Neural cell (in vitro differentiated cells): ENCODE measurements around the gene C22orf15. TPM values are rescaled to one million over a fixed set of nuclear protein-coding genes. Genes with fewer than 3 reads are reported as not detected.

Experiments used
- H2AFZ ChIP-seq: fragments of 200-600, 300-800 bp; sonication (generic), shearing (Covaris generic); 2 replicates; pipeline ENCODE4 v1.6.0; 2014; ENCODE audit warnings: low read depth, mild to moderate bottlenecking, antibody characterized with exemption, low read length, moderate library complexity
- H3F3A ChIP-seq: fragments of 200-600 bp; shearing (Covaris generic); 2 replicates; pipeline ENCODE4 v1.6.1; 2016; ENCODE audit warnings: mild to moderate bottlenecking, moderate library complexity, mixed read lengths, antibody characterized with exemption, low read length; ENCODE audit not compliant: insufficient read depth, poor library complexity, severe bottlenecking
- H3K27ac ChIP-seq: fragments of 200-600, 300-800 bp; sonication (generic), shearing (Covaris generic); 2 replicates; pipeline ENCODE4 v1.5.1; 2014; ENCODE audit warnings: mild to moderate bottlenecking, low read length, moderate library complexity
- H3K27me3 ChIP-seq: fragments of 300-800, 200-600 bp; sonication (generic), shearing (Covaris generic); 2 replicates; pipeline ENCODE4 v1.6.0; 2014; ENCODE audit warnings: mild to moderate bottlenecking, low read depth, low read length, moderate library complexity; ENCODE audit not compliant: insufficient read depth
- H3K36me3 ChIP-seq: fragments of 300-800, 200-600 bp; sonication (generic), shearing (Covaris generic); 2 replicates; pipeline ENCODE4 v1.5.1; 2014; ENCODE audit warnings: mild to moderate bottlenecking, antibody characterized with exemption, low read length, moderate library complexity; ENCODE audit not compliant: insufficient read depth
- H3K4me2 ChIP-seq: fragments of 300-800, 200-600 bp; sonication (generic), shearing (Covaris generic); 2 replicates; pipeline ENCODE4 v1.6.0; 2014; ENCODE audit warnings: mild to moderate bottlenecking, low read length
- H3K4me3 ChIP-seq: fragments of 300-800, 200-600 bp; sonication (generic), shearing (Covaris generic); 2 replicates; pipeline ENCODE4 v1.5.1; 2014; ENCODE audit warnings: mild to moderate bottlenecking, low read length, moderate library complexity
- H3K79me2 ChIP-seq: fragments of 200-600 bp; shearing (Covaris generic); replicated peaks from 2 replicates; pipeline ENCODE4 v1.6.0; 2014; ENCODE audit warnings: mild to moderate bottlenecking, low read length, moderate library complexity; ENCODE audit not compliant: insufficient read depth
- H3K9ac ChIP-seq: fragments of 300-800, 200-600 bp; sonication (generic), shearing (Covaris generic); 2 replicates; pipeline ENCODE4 v1.6.1; 2016; ENCODE audit warnings: mild to moderate bottlenecking, low read length, mixed read lengths
- H3K9me2 ChIP-seq: fragments of 200-600 bp; shearing (Covaris generic); 2 replicates; pipeline ENCODE4 v1.6.1; 2016; ENCODE audit warnings: mild to moderate bottlenecking, low read length, mixed read lengths; ENCODE audit not compliant: insufficient read depth
- H3K9me3 ChIP-seq: fragments of 200-600, 300-800 bp; sonication (generic), shearing (Covaris generic); 2 replicates; pipeline ENCODE4 v1.6.1; 2016; ENCODE audit warnings: mild to moderate bottlenecking, mixed run types, low read length, moderate library complexity, mixed read lengths
- H4K20me1 ChIP-seq: fragments of 200-600 bp; shearing (Covaris generic); 2 replicates; pipeline ENCODE4 v1.6.1; 2016; ENCODE audit warnings: mild to moderate bottlenecking, mixed run types; ENCODE audit not compliant: insufficient read depth
- EP300 ChIP-seq: fragments of 450-650 bp; conservative IDR thresholded peaks from 2 replicates; pipeline ENCODE4 v1.6.1; 2014; ENCODE audit warnings: antibody characterized with exemption, mild to moderate bottlenecking, moderate library complexity; ENCODE audit not compliant: poor library complexity, severe bottlenecking
- EZH2 ChIP-seq: fragments of 200-600, 300-800 bp; shearing (Covaris generic), sonication (generic); IDR thresholded peaks from 2 replicates; pipeline ENCODE4 v1.6.1; 2014; ENCODE audit warnings: antibody characterized with exemption, low read length, borderline replicate concordance, mild to moderate bottlenecking; ENCODE audit not compliant: insufficient read depth, poor library complexity, severe bottlenecking
- MXI1 ChIP-seq: fragments of 450-650 bp; conservative IDR thresholded peaks from 2 replicates; pipeline ENCODE4 v1.6.1; 2014; ENCODE audit warnings: antibody characterized with exemption, mild to moderate bottlenecking; ENCODE audit not compliant: poor library complexity, severe bottlenecking
- POLR2AphosphoS5 ChIP-seq: IDR thresholded peaks from 2 replicates; pipeline ENCODE4 v1.6.1; 2012
- RAD21 ChIP-seq: fragments of 450-650 bp; conservative IDR thresholded peaks from 2 replicates; pipeline ENCODE4 v1.6.1; 2014; ENCODE audit warnings: antibody characterized with exemption, mild to moderate bottlenecking, moderate library complexity
- SMC3 ChIP-seq: fragments of 450-650 bp; conservative IDR thresholded peaks from 2 replicates; pipeline ENCODE4 v1.6.1; 2014; ENCODE audit warnings: antibody characterized with exemption, mild to moderate bottlenecking, moderate library complexity; ENCODE audit not compliant: poor library complexity
- TAF1 ChIP-seq: IDR thresholded peaks from 2 replicates; pipeline ENCODE4 v1.6.1; 2012; ENCODE audit warnings: low read depth
- polyA plus RNA-seq: library from polyadenylated mRNA; depleted of rRNA; stranded (reverse); fragments of >200 nt; gene quantifications from 2 replicates; pipeline ENCODE4 v1.2.3, GENCODE V29; 2014
- TF ChIP-seq, protein P1 (sequence below): fragments of 450-650 bp; IDR thresholded peaks from 2 replicates; pipeline ENCODE4 v1.5.1; 2014; ENCODE audit warnings: antibody characterized with exemption, mild to moderate bottlenecking, moderate library complexity; ENCODE audit not compliant: poor library complexity, severe bottlenecking
- TF ChIP-seq, protein P2 (sequence below): IDR thresholded peaks from 2 replicates; pipeline ENCODE4 v1.6.1; 2012; ENCODE audit warnings: borderline replicate concordance

The C22orf15 gene
- polyA plus RNA-seq, 1 donor from 2014 or later, result not detected

DNA sequence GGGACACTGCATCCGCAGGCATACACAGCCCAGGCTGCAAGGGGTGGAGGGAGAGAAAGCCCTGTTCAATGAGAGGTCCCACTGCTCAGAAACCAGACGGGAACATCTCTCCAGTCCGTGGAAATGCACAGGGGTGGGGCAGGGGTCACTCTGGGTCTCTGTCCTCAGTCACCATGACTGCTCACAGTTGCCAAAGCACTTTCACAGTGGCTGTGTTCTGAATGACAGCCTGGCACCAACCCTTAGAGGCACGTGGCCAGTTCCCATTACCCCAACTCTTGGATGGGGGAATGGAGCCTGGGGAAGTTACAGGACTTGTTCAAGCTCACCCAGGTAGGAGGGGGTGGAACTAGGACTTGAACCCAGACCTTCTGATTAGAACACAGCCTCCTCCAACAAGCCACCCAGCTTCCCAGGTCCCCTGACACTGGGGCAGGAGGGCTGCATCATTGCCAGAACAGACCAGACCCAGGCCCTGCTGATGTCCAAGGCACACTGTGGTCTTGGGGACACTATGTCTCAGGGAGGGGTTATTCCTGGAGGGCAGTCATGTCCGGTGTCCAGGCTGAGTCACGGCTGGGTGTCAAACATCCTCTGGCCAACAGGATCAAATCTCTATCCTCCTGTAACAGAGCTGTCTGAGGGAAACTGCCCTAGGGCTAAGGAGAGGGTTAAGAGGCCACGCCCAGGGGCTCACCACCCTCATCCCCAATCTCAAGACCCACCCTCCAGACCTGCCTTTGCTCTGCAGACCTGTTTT lies 20.1 kb upstream of the C22orf15 start:
- H3K9me2 ChIP-seq, result no peaks in the 10 kb centered on the region
- H3K9me3 ChIP-seq, result no peaks in the 10 kb centered on the region
- H2AFZ ChIP-seq, result no peak overlapping the region
- H4K20me1 ChIP-seq, result no peaks in the 10 kb centered on the region
- H3K4me2 ChIP-seq, result no peak overlapping the region
- H3K9ac ChIP-seq, result no peak overlapping the region
- no peak overlapping the region for H3K27ac ChIP-seq
- TF ChIP-seq TAF1, result no peak
- TF ChIP-seq, protein P1, sequence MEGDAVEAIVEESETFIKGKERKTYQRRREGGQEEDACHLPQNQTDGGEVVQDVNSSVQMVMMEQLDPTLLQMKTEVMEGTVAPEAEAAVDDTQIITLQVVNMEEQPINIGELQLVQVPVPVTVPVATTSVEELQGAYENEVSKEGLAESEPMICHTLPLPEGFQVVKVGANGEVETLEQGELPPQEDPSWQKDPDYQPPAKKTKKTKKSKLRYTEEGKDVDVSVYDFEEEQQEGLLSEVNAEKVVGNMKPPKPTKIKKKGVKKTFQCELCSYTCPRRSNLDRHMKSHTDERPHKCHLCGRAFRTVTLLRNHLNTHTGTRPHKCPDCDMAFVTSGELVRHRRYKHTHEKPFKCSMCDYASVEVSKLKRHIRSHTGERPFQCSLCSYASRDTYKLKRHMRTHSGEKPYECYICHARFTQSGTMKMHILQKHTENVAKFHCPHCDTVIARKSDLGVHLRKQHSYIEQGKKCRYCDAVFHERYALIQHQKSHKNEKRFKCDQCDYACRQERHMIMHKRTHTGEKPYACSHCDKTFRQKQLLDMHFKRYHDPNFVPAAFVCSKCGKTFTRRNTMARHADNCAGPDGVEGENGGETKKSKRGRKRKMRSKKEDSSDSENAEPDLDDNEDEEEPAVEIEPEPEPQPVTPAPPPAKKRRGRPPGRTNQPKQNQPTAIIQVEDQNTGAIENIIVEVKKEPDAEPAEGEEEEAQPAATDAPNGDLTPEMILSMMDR, result no peak
- TF ChIP-seq EP300, result no peak
- no peak for TF ChIP-seq RAD21
- TF ChIP-seq, protein P2, sequence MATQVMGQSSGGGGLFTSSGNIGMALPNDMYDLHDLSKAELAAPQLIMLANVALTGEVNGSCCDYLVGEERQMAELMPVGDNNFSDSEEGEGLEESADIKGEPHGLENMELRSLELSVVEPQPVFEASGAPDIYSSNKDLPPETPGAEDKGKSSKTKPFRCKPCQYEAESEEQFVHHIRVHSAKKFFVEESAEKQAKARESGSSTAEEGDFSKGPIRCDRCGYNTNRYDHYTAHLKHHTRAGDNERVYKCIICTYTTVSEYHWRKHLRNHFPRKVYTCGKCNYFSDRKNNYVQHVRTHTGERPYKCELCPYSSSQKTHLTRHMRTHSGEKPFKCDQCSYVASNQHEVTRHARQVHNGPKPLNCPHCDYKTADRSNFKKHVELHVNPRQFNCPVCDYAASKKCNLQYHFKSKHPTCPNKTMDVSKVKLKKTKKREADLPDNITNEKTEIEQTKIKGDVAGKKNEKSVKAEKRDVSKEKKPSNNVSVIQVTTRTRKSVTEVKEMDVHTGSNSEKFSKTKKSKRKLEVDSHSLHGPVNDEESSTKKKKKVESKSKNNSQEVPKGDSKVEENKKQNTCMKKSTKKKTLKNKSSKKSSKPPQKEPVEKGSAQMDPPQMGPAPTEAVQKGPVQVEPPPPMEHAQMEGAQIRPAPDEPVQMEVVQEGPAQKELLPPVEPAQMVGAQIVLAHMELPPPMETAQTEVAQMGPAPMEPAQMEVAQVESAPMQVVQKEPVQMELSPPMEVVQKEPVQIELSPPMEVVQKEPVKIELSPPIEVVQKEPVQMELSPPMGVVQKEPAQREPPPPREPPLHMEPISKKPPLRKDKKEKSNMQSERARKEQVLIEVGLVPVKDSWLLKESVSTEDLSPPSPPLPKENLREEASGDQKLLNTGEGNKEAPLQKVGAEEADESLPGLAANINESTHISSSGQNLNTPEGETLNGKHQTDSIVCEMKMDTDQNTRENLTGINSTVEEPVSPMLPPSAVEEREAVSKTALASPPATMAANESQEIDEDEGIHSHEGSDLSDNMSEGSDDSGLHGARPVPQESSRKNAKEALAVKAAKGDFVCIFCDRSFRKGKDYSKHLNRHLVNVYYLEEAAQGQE, result no peak
- no peak for TF ChIP-seq MXI1
- TF ChIP-seq SMC3, result no peak
- no peak for TF ChIP-seq EZH2
- TF ChIP-seq POLR2AphosphoS5, result no peak
- H3K4me3 ChIP-seq, result no peak overlapping the region
- H3K36me3 ChIP-seq, result no peaks in the 10 kb centered on the region
- no peaks in the 10 kb centered on the region for H3K79me2 ChIP-seq
- no peaks in the 10 kb centered on the region for H3F3A ChIP-seq
- H3K27me3 ChIP-seq, result no peaks in the 10 kb centered on the region

DNA sequence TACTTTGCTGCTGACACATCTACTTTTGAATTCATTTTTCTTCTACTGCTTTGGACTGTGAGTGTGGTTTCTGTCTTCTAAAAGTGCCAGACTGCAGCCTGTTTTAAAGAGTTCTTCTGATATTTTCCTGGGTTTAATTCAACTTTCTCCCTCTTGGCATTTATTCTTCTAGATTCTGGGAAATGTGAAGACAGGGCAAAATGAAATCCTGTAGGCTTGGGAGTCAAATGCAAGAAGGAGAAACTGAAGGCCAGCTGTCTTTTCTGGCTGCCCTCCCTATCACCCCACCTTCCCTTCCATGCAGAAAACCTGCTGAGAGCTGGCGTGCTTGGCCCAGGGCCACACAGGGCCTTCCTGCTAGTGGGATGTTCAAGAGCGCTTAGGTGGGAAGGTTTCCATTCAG lies 19.5 kb upstream of the C22orf15 start:
- H2AFZ ChIP-seq, result no peak overlapping the region
- H3K4me3 ChIP-seq, result no peak overlapping the region
- no peaks in the 10 kb centered on the region for H3K9me3 ChIP-seq
- no peak overlapping the region for H3K9ac ChIP-seq
- no peak overlapping the region for H3K4me2 ChIP-seq
- H3K36me3 ChIP-seq, result no peaks in the 10 kb centered on the region
- no peaks in the 10 kb centered on the region for H3K79me2 ChIP-seq
- no peaks in the 10 kb centered on the region for H3K9me2 ChIP-seq
- no peak overlapping the region for H3K27ac ChIP-seq
- H4K20me1 ChIP-seq, result no peaks in the 10 kb centered on the region
- H3F3A ChIP-seq, result no peaks in the 10 kb centered on the region
- no peaks in the 10 kb centered on the region for H3K27me3 ChIP-seq
- no peak for TF ChIP-seq MXI1
- TF ChIP-seq, protein P1, result no peak
- no peak for TF ChIP-seq TAF1
- TF ChIP-seq, protein P2, result no peak
- no peak for TF ChIP-seq EZH2
- no peak for TF ChIP-seq EP300
- TF ChIP-seq SMC3, result no peak
- no peak for TF ChIP-seq POLR2AphosphoS5
- TF ChIP-seq RAD21, result no peak
